CD4-positive, alpha-beta T cell treated with Interleukin-6 at 100 ng/mL for 8 hours (primary cell): ENCODE results near the gene DRGX.

Source experiments
- DNase-seq: peaks from one replicate; pipeline ENCODE4 v3.0.0-alpha.2; 2020; ENCODE audit warnings: mixed read lengths, low spot score

The DRGX gene

DNA sequence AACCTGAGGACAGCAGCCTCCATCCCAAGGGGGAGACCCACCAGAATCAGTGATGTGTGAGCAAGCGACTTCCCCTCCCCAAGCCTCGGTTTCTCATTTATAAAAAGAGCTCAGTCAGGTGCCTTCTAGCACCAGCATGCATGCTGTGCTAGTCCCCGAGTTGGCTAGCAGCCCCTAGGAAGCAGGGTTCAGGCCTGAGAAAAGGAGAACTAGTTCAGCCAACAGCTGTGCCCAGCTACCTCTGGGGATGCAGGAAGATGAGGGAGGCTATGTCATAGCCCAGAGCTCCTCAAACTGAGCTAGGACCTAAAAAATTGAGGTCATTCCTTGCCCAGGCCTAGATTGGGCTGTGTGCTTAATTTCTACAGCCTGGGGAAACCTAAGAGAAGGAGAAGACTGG lies 13.7 kb downstream of the DRGX start:
- no peak for DNase-seq

DNA sequence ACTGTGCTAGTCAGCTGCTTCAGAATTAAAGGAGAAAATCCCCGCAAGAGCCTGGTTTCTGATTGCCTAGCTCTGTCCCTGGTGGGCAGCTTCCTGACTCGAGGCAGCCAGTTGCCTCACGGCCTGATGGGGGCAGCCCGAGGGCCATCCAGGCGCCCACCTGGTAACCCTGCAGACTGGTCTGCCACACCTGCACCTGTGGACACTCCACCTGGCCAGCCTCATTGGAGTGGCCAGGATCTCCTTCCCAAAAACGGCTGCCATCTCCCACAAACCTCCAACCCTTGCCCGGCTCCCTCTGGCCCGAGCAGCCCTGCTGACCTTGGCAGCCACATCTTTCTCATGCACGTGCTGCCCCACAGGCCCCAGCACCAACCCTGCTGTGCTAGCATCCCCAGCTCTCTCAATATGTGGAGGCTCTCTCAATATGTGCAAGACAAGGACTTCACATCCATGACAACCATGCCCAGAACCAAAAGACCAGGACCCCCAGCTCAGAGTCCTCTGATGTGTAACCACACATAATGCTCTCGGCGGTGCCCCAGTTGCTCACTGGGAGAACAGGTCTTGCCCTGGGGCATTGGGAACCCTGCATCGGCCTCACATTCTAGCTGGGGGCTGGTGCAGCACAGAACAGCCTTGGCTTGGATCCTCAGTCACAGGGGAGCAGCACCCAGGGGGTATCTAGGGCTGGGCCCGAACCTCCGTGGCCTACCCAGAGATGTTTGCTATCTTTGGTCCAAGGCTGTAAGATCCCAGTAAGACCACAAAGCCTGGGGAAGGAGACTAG lies 14.6 kb downstream of the DRGX start:
- no peak for DNase-seq

DNA sequence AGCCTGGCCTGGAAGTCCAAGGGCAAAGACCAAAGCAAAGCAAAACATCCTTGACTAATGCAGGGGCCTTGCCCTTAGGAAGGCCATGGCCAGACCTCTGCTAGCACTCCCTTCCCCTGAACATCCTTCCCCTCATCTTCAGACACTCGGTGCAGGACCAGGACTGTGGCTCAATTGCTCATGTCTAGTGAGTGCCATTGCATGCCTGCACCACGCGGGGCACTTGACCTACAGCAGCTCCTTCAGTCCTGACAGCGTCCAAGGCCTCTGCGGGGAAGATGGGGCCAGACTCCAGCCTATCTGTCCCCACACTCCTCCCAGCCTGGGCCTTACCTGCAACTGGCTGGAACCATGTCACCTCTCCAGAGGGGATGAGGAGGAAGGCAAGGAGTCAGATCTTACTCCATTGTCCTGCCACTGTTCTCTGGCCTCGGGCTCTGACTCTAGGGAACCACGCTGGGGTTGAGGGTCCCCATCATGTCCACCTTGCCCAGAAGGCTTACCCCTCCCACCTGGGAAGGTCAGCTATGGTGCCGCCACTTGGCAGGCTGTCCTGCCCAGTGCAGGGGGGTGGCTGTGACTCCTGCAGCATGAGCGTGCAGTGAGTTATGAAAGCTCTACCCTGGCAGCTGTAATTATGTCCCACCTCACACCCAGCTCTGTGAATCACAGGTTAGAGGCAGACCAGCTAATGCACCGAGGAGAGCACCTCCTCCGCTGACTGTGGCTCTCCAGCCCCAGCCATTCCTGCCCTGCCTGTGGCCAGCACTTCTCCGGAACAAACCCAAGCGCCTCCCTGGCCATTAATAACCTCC lies 16.1 kb downstream of the DRGX start:
- no peak for DNase-seq

DNA sequence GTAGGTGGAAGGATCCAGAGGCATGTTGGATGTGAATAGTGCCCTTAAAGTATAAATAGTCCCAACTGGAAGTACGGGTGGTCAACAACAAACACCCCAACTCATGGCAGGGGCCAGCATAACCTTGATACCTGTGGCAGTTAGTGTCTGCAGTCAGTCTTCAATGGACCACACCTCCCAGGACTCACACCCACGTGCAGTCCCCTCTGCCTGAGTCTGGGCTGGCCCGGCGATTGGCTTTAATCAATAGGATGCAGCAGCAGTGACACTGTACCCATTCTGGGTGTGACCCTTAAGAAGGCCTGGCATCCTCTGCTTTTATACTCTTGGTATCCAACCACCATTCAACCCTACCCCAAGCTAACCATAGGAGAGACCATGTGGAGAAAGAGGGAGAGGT lies 18.6 kb downstream of the DRGX start:
- DNase-seq: no peak

DNA sequence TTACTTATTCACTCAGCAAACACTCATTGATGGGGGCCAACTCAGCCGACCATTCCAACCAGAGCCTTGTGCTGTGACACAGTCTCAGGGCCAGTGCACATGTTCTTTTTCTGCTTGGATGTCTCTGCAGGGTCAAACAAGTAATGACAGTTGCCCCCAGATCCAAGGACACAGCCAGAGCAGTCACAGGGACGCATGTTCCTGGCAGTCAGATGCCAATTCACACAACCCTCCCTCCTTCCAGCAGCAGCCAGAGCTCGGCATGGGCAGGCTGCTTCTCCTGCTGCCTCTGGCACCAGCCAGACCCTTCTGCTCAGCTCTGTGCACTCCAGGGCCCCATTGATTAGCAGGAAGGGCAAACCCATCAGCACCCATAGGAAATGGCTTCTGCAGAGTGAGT lies 20.3 kb downstream of the DRGX start:
- no peak for DNase-seq

DNA sequence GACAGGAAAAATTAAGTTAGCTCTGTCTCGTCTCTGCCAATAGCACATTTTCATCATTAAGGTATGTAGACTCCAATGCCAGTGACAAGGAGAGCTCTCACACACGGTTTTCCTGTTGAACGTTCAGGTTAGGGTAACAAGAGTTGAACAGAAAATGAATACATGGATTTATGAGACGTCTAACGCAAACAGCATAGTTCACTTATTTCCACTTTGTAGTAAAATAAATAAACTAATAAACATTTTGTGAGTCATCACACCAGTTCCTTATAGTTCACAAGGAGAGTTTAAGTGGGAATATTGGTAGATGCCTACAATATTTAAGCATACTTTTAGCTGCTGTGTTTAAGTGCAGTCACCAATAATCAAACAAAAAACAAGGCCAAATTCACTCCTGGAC lies 21.1 kb downstream of the DRGX start:
- no peak for DNase-seq

DNA sequence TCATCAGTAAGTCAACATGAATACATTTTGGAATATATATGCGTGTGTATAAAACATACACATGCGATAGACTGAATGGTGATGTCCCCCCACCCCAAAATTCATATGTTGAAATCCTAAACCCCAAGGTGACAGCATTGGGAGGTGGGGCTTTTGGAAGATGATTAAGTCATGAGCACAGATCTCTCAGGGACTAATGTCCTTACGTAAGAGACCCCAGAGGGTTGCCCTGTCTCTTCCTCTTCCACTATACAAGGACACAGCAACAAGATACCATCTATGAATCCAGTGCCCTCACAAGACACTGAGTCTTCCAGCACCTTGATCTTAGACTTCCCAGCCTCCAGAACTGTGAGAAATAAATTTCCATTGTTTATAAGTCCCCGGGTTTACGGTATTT lies 22.5 kb downstream of the DRGX start:
- no peak for DNase-seq

DNA sequence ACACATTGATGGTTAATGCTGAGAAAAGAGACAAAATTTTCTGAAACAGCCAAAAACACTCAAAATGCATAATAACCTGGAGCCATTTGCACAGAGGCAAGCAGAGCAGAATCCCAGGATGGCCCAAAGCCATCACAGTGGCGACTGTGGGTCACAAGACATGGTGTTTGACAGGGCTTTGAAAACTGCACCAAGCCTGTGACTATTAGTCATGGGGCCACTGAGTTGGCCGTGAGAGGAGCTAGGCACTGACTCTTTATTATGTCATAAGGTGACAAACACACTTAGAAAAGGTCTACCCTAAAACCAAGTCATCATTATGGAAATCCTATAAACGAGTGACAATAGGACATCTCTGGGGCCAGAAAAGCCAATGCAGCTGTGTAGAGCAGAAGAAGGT lies 23.9 kb downstream of the DRGX start:
- DNase-seq: no peak

DNA sequence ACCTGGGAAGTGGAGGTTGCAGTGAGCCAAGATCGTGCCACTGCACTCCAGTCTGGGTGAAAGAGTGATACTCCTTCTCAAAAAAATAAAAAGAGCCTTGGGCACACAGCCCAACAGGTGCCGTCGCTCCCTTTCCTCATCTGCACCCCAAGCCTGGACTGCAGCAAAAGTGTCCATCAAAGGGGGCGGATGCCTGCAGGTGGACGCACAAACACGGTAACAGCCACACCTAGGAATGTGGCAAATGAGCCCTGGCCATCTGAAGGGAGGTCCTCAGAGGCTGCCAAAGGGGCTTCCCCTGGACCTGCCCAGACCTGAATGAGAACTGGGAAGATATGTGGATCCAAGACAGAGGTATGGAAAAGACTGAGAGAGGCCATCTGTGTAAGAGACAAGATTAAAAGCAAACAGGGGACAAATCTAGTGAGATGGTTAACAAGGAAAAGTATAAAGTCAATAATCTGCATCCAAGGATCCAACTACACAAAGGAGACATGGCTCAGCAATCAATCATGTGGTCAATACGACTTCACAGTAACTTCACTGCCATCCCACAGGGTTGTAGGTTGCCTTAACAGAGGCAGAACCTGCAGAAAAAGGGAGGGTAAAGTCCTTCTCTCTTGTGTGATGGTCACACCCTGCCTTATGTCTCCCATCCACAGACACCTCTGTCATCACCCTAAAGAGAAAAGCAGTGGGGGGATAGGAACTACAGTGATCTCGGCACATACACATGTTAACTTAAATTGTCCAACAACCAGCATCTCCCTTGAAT lies 25.4 kb downstream of the DRGX start:
- no peak for DNase-seq

DNA sequence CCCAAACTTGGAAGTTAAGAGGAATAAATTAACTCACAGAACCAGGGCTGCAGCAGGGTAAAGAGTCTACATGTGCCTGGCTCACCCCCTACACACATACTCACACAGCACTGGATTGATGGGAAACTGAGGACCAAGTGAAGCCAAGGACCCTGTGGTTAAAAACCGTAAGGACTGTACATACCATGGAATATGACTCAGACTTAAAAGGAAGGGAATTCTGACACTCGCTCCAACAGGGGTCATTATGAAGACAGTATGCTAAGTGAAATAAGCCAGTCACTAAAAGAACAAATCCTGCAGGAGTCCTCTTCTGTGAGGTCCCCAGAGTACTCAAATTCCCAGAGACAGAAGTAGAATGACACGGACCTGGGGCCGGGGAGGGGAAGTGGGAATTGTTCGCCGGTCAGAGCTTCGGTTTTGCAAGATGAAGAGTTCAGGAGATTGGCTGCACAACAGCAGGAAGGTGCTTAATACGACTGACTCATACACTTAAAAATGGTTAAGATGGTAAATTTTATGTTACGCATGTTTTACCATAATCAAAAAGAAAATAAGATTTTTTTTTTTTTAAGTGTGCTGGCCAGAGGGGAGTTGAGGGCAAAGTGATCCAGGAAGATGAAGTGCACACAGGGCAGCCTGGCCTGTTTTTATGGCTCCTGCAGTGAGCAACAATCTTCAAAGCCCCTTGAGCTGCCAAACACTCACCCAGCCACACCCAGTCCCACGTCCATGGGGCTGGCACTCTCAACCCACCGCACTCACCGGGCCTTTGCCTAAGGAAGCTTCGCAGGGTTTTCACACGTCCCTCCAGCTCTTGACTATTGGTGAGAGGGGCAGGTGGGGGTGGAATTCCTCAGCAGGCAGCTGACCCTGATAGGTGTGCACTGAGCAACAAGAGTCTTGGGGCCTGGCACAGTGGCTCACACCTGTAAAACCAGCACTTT lies 26.4 kb downstream of the DRGX start:
- no peak for DNase-seq

DNA sequence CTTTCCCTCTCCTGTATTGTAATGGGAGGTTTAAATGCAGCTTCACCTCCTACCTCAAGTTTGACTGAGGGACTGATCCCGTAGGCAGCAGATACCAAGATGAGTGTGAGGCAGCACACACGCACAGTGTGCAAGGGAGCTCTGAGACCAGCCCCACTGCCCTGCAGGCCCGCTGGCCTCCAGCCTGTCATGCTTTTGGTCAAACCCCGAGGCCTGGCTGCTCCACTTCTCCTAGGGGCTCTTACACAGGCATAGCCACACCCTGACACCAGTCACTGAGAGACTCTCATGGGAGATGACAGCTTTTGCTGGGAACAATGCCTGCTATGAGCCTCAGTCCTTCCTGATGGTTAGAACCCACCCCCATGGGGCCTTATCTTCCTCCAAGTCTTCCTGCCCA lies 27.6 kb downstream of the DRGX start:
- DNase-seq: no peak

DNA sequence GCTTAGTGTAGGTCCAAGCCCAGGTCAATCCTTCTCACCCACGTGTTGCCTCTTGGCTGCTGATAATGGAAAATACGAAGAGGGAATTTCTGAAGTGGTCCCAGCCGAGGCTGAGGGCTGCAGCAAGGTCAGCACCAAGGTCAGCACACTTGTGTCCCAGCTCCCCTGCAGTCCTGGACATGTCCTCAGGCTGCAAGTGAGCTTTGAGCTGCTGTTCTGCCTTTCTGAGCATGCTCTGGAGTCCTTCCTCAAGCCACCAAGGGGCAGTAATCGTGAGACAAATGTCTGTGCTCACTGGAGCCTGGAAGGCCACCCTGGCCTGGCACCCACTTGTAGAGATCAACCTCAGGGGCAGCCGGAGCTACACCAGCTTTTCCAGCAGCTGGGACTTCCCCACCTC lies 28.3 kb downstream of the DRGX start:
- no peak for DNase-seq

DNA sequence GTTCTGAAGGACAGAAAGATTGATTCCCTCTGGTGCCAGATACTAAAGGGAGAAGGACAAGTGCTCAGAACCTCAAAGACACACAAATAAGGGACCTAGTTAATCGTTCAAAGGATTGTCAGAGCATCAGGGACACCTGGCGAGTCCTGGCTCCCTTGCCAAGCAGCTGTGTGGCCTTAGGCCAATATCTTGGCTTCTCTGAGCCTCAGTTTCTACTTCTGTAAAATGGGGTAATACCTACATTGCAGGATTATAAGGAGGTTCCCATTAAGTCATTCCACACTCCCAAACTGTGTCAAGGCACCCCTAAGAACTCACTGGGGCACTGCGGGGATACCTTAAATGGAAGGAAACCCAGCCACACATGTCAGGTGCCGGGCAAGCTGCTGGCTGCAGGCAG lies 29.4 kb downstream of the DRGX start:
- DNase-seq: no peak

DNA sequence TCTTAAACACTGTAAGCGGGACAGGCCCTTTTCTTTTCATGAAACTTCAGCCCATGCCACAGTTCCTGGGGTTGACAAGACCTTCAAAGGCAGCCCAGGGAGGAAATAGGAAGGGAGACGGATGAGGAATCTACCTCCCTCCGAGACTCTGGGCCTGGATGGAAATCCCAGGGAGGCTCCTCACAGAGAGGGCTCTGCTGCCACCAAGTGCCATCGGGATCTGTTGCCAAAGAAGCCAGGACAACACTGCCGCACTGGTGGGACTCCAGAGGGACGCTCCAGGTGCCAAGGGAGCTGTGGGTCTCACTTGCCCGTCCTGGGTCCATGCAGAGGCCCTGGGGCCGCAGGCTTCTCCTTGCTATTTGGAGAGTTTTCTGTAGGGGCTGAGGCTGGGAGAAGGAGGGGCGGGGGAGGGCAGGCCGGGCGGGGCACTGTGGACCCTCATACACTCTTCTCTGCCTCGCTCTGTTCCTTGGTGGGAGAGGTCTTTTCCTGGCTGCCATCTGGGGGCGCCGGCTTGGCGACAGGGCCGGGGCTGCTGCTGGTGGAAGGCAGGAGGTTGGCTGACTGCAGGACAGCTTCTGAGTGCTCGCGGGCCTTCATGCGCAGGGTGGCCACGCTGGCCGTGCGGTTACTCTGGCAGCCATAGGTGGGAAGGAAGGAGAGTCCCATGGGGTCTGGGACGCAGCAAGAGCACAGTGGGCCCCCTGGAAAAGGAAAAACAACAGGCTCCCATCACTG lies 30.0 kb downstream of the DRGX start:
- DNase-seq: no peak

DNA sequence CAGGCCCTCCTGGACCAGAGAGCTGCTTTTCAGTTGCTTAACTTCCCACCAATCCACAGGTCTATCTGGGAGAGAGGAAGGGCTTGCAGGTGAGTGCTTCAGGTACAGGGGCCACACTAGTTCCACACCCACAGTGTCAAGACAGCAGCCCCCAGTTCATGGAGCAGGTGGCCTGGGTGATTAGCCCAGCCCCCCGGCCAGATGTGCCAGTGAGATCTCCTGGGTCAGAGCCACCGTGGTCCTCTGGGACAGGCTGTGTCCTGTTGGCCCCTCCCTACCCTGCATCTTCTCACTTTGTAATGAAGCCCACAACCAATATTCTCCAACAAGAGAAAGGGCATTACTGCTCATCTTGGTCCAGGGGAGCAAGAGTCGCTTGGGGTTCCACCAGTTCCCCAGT lies 30.6 kb downstream of the DRGX start:
- DNase-seq: no peak

DNA sequence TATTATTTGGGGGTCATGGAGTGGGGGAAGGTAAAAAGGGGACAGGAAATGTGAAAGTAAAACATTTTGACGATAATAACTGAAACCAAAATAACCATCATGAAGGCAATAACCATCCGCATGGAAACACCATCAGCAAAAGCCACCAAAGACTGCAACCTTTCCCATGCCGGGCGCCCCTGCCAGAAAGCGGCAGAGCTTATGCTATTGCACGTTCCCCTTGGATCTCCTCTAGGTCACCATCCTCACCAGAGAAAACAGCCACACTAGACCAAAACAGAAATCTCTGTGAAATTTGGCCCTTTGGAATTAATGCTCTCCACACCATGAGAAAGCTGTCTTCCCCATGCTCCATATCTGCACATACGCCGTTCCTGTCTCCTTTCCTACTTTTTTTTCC lies 31.1 kb downstream of the DRGX start:
- no peak for DNase-seq

DNA sequence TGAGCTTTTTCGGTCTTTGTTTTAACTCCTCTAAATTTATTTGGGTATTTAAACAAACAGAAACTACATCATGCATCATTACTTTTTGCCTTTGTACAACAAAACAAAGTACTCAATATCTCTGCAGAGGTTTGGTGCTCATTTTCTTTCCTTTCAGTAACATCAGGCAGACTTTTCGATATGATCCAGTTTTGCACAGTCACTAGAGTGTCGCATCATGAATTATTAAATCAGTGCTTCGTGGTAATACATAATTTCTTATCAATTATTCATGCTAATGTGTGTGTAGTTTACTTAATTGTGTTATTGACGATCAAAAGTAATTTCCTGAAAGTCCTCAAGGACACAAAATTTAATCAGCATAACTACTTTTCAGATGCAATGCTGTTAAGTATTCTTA lies 31.8 kb downstream of the DRGX start:
- DNase-seq: no peak

DNA sequence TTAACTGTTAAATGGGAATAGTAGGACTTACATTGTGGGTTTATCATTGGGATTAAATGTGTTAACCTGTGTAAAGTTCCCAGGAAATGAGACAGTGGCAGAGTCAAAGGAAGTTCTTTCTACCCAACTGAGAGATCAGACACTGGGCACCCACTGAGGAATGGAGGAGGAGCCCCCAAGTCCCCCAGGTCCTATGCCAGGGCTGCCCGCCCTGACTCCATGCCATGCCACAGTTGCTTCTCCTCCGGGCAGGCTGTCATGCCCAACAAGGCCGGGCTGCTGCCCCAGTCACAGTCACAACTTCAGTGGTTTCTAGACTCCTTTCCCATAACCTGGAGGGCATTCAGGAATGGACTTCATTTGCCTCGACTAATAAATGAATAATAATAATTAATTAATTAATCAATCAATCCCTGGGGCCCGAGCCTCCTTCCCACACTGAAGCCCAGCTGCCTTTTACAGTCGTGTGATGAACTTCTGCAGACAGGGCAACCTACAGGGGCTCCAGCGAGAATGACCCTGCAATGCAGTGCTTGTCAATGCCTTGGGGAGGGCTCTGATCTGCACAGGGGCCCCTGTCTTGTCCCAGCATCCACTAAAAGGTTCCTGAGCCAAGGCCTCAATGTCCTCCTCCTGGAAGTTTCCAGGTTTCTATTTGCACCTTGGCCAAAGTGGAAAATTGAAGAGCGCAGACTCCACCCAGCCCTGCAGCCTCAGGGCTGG lies 32.4 kb downstream of the DRGX start:
- DNase-seq: no peak

DNA sequence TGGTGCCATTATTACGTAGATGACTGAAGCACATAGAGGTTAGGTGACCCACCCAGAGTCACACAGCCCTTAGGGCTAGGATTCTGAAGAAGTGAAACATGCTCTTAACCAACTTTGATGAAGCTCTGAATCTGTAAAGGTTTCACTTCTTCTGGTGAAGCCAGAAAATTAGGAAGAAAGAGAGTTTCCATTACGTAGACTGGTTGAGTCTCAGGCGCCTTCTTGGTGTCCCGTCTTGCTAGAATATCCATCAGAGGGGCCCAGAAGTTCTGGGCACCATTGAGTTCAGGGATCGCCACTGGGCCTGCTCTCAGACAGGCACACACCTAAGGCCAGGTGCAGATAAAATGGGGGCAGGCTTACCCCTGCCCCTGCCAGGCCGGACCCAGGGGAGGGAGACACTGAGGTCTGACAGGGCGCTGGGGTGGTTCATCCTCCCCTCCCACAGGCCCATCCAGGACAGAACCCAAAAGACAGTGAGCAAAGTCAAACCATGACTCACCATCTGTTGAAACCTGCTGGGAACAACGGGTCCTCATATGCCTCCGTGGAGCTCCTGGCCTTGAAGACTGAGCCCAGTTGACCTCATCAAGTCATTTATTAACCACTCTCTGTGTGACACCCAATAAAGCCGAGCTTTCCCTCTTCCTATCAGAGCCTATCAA lies 33.2 kb downstream of the DRGX start:
- DNase-seq: no peak
